ENCODE results near the gene ALDH3B1.

ALDH3B1 gene

GRCh38 chr11:68006606-68007166 lies 3.4 kb upstream of the ALDH3B1 start:
- Mint-ChIP-seq H3K27me3 (no peaks in the 10 kb centered on the region), H3K9me3 (no peaks in the 10 kb centered on the region), H3K4me1 (ENCODE audit: low read depth) (peaks cover 19% of the 10 kb centered on the region), H3K27ac (no peak overlapping the region), H3K36me3 (ENCODE audit: low read depth) (peaks cover 2% of the 10 kb centered on the region), H3K4me3 (no peak overlapping the region)
- DNase-seq, result no peak

- no peak for DNase-seq
- Mint-ChIP-seq H3K4me1 (ENCODE audit: low read depth) (peaks cover 16% of the 10 kb centered on the region), H3K4me3 (no peak overlapping the region), H3K36me3 (ENCODE audit: low read depth) (no peaks in the 10 kb centered on the region), H3K27me3 (no peaks in the 10 kb centered on the region), H3K27ac (no peak overlapping the region), H3K9me3 (no peaks in the 10 kb centered on the region)
These were observed 2.4 kb upstream of the ALDH3B1 start for GRCh38 chr11:68007498-68008380.

GRCh38 chr11:68008381-68009337 lies 1.5 kb upstream of the ALDH3B1 start:
- Mint-ChIP-seq H3K9me3 (no peaks in the 10 kb centered on the region), H3K4me3 (no peak overlapping the region), H3K4me1 (ENCODE audit: low read depth) (peaks cover 13% of the 10 kb centered on the region), H3K27me3 (no peaks in the 10 kb centered on the region), H3K36me3 (ENCODE audit: low read depth) (no peaks in the 10 kb centered on the region), H3K27ac (no peak overlapping the region)
- DNase-seq, result no peak

- Mint-ChIP-seq H3K9me3 (no peaks in the 10 kb centered on the region), H3K4me3 (no peak overlapping the region), H3K36me3 (ENCODE audit: low read depth) (no peaks in the 10 kb centered on the region), H3K4me1 (ENCODE audit: low read depth) (peaks cover 8% of the 10 kb centered on the region), H3K27me3 (no peaks in the 10 kb centered on the region), H3K27ac (no peak overlapping the region)
- no peak for DNase-seq
These were observed 587 bp upstream of the ALDH3B1 start for GRCh38 chr11:68009391-68010089.

- DNase-seq, result no peak
- no peaks in the 10 kb centered on the region for H3K9me3 Mint-ChIP-seq
- H3K27ac Mint-ChIP-seq, result no peak overlapping the region
- peaks cover 4% of the 10 kb centered on the region for H3K4me1 Mint-ChIP-seq (ENCODE audit: low read depth)
- H3K36me3 Mint-ChIP-seq (ENCODE audit: low read depth), result no peaks in the 10 kb centered on the region
- H3K27me3 Mint-ChIP-seq, result no peaks in the 10 kb centered on the region
- H3K4me3 Mint-ChIP-seq, result no peak overlapping the region
These were observed 1.2 kb downstream of the ALDH3B1 start for GRCh38 chr11:68011051-68011943.

- Mint-ChIP-seq H3K36me3 (ENCODE audit: low read depth) (no peaks in the 10 kb centered on the region), H3K27ac (no peak overlapping the region), H3K9me3 (no peaks in the 10 kb centered on the region), H3K27me3 (no peaks in the 10 kb centered on the region), H3K4me3 (no peak overlapping the region), H3K4me1 (ENCODE audit: low read depth) (peaks cover 4% of the 10 kb centered on the region)
- no peak for DNase-seq
These were observed 2.1 kb downstream of the ALDH3B1 start for GRCh38 chr11:68012044-68012842.

- Mint-ChIP-seq H3K9me3 (no peaks in the 10 kb centered on the region), H3K4me1 (ENCODE audit: low read depth) (peaks cover 4% of the 10 kb centered on the region), H3K4me3 (no peak overlapping the region), H3K36me3 (ENCODE audit: low read depth) (no peaks in the 10 kb centered on the region), H3K27ac (no peak overlapping the region), H3K27me3 (no peaks in the 10 kb centered on the region)
- DNase-seq, result no peak
These were observed 2.9 kb downstream of the ALDH3B1 start for GRCh38 chr11:68012843-68013610.

GRCh38 chr11:68013611-68014156 lies 3.6 kb downstream of the ALDH3B1 start:
- Mint-ChIP-seq H3K4me1 (ENCODE audit: low read depth) (peaks cover 4% of the 10 kb centered on the region), H3K4me3 (no peak overlapping the region), H3K27me3 (no peaks in the 10 kb centered on the region), H3K36me3 (ENCODE audit: low read depth) (no peaks in the 10 kb centered on the region), H3K27ac (no peak overlapping the region), H3K9me3 (no peaks in the 10 kb centered on the region)
- DNase-seq, result no peak

- no peaks in the 10 kb centered on the region for H3K27me3 Mint-ChIP-seq
- H3K4me1 Mint-ChIP-seq (ENCODE audit: low read depth), result peaks cover 1% of the 10 kb centered on the region
- no peak for DNase-seq
- no peak overlapping the region for H3K4me3 Mint-ChIP-seq
- H3K9me3 Mint-ChIP-seq, result no peaks in the 10 kb centered on the region
- H3K36me3 Mint-ChIP-seq (ENCODE audit: low read depth), result no peaks in the 10 kb centered on the region
- no peak overlapping the region for H3K27ac Mint-ChIP-seq
These were observed 4.2 kb downstream of the ALDH3B1 start for GRCh38 chr11:68014157-68014946.

- no peak for DNase-seq
- Mint-ChIP-seq H3K9me3 (no peaks in the 10 kb centered on the region), H3K4me1 (ENCODE audit: low read depth) (no peaks in the 10 kb centered on the region), H3K27me3 (no peaks in the 10 kb centered on the region), H3K36me3 (ENCODE audit: low read depth) (no peaks in the 10 kb centered on the region), H3K4me3 (no peak overlapping the region), H3K27ac (no peak overlapping the region)
These were observed 4.9 kb downstream of the ALDH3B1 start for GRCh38 chr11:68014947-68015447.

GRCh38 chr11:68015467-68015866 lies 5.3 kb downstream of the ALDH3B1 start:
- no peaks in the 10 kb centered on the region for H3K9me3 Mint-ChIP-seq
- no peaks in the 10 kb centered on the region for H3K4me1 Mint-ChIP-seq (ENCODE audit: low read depth)
- DNase-seq, result no peak
- no peak overlapping the region for H3K27ac Mint-ChIP-seq
- H3K4me3 Mint-ChIP-seq, result no peak overlapping the region
- H3K27me3 Mint-ChIP-seq, result no peaks in the 10 kb centered on the region
- no peaks in the 10 kb centered on the region for H3K36me3 Mint-ChIP-seq (ENCODE audit: low read depth)

All from activated T-cell treated with anti-CD3 and anti-CD28 coated beads, Interleukin-2, amount 50 U/mL, for 24 hours (primary cell).